GM18870 (cell line): ENCODE data around the gene ARMC9.
"Not testable (repeated sequence)": the region's sequence is repeated elsewhere in the genome, so short reads cannot be mapped to it uniquely, and the experiment has no call there.

Source experiments
- ATAC-seq: cut with Tn5 transposase; IDR thresholded peaks from one replicate; pipeline ENCODE4 v1.9.1; 2021; ENCODE audit warnings: moderate library complexity; ENCODE audit not compliant: unreplicated experiment

The ARMC9 gene

DNA sequence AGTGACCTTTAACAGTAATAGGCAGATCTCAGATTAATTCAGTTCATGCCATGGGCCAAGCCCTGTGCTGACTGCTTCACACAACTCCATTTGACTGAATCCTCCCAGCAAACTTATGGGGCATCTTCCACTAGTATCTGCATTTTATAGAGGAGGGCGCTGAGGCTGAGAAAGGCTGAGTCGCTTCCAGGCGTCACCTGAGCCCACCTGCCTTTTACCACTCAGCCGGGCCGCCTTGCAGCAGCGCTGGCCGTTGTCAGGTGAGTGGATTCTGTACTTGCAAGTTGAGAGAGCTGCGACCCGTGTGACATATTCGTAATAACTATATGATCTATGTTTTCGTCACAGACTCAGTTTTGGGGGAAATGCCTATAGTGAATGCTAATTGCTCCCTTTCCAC is 137.8 kb downstream of the ARMC9 start:
- ATAC-seq = no peak

DNA sequence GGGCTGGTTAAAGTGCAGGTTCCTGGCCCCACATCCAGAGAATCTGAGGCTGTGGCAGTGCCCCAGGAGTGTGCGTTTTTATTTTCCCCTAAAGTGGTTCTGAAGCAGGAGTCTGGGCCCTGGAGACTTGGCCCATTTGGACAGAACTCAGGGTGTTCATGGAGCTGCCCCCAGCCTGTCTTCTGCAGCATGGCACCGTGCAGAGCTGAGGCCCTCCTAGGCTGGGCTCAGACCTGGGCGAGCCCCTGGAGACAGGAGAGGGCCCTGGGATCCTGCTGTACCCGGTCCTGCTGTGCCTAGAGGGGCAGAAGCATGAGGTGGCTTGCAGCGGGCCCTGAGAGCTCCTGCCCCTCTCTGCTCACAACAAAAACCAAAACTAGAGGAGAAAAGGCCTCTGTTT is 138.3 kb downstream of the ARMC9 start:
- ATAC-seq = no peak

DNA sequence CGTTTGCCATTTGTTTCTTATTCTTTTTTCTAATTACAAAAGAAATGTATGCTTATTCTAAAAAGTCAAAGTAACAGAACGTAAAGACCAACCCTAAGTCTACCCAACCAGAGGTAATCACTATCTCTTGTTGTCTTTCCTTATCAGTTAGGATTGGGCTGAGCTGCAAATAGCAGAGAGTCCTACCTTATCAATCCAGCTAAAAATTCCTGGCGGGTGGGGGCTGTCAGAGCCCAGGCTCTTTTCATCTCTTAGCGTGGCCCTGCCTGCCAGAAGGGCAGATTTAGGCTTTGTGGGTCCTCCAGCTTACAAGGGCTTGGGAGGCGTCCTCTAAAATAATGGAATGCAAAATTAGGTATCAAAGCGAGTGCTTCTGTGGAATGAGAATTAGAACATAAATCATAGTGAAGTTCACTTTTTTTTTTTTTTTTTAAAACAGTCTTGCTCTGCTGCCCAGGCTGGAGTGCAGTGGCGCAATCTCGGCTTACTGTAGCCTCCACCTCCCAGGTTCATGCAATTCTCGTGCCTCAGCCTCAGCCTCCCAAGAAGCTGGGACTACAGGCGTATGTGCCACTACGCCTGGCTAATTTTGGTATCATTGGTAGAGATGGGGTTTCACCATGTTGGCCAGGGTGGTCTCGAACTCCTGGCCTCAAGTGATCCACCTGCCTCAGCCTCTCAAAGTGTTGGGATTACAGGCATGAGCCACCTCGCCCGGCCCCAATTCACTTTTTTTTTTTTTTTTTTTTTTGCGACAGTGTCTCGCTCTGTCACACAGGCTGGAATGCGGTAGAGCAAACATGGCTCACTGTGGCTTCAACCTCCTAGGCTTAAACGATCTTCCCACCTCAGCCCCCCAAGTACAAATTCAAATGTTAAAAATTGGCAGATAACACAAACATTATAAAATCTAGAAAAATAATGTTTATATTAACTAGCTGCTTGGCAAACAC is 139.7 kb downstream of the ARMC9 start:
- ATAC-seq = no peak

DNA sequence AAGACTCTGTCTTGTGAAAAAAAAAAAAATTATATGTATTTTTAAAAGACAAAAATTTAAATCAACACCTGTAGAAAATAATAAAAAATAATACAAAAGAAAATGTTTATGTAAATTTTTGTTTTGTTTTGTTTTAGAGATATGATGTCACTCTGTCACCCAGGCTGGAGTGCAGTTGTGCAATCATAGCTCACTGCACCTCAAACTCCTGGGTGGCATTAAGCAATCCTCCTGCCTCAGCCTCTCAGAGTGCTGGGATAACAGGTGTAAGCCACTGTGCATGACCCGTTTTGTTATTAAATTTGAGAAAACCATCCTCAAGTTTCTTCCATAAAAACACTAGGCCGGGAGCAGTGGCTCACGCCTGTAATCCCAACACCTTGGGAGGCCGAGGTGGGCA is 140.9 kb downstream of the ARMC9 start:
- no peak for ATAC-seq

DNA sequence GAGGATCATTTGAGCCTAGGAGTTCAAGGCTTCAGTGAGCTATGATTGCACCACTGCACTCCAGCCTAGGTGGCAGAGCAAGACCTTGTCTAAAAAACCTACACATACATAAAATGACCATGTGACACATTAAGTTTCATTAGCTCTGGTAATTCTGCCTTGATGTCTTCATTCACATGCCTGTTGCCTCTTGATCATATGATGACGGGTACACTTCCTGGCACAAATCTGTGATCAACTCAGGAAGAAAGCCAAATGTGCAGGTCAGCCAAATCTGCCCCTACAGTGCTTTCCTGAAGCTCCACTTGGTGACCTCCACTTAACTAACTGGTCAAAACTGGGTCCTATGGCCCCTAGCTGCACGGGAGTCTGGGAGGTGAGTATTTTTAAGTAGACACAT is 142.7 kb downstream of the ARMC9 start:
- ATAC-seq = no peak

DNA sequence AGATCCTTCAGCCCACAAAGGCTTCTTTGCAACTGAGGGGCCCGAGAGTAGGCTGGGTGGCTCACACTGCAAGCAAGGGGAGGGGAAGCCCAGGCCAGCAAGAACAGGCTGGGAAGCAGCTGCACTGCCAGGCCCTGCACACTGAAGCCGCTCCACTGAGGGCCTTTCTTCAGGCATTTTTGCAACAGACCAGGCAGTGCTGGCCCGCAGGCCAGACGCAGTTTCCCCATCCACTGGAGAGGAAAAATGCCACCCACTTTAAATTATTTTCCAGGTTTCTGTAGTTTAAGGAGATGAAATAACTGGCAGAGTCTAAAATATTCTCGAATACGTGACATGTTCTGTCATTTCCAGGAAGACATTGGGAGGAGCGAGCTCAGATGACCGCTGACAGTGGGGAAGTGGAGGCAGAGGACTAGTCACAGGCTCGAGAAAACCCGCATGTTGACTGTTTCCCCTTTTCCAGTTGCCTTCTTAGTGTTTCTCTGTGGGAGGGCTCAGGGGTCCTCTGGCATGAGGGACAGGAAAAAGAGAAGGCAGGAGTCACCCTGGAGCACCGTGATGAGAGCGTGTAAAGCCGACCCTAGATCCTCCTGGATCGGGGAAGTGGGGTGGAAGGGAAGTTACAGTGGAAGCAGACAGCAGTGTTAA is 143.8 kb downstream of the ARMC9 start:
- ATAC-seq = no peak

DNA sequence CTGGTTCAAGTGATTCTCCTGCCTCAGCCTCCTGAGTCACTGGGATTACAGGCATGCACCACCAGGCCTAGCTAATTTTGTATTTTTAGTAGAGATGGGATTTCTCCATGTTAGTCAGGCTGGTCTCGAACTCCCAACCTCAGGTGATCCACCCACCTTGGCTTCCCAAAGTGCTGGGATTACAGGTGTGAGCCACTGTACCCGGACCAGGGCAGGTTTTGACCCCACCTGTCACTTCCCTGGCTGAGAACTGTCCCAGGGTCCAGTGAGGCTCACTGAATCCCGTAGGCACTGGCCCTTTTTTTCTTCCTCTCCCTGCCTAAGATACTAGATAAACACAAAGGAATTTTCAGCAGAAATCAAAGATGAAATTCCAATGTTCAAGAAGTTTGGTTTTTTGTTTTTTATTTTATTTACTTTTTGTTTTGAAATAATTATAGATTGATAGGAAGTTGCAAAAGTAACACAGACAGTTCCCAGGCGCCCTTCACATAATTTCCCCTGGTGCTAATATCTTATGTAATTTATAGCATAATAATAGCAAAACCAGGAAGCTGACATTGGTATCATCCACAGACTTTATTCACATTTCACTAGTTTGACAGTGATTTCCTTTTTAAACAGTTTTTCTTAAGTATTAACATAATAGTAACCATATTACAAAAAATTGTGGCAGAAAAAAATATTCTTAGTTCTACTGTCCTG is 144.7 kb downstream of the ARMC9 start:
- ATAC-seq = no peak

DNA sequence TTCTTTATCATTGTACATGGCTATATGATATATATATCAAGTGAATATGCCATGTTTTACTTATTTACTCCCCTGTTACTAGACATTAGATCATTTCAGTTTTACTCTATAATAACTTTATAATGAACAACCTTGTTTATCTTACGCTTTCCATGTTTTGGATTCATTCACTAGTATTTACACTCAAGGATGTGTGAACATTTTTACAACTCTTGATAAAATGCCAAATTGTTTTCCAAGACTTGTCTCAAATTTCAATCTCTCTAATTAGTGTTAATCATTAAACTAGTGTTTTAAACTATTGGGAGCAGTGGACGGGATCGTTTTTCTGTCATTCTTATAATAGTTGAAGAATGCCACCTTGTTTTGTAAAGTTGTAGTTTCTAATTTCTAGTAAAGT is 145.6 kb downstream of the ARMC9 start:
- no peak for ATAC-seq

DNA sequence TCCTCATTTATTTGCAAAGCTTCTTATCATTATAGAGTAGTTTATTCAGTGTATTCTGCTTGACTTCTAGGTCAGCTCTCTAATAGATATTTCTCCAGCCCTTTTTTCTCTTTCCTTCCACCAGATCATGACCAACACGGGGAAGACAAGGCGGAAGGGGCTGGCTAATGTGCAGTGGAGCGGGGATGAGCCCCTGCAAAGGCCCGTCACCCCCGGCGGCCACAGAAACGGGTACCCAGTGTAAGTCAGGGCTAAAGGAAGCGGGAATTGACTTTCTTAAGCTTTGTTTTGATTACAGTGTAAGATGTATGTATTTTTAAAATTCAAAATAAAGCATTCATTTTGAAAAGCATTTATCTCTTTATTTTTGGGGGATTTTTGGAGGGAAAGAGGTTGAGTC is 146.4 kb downstream of the ARMC9 start:
- ATAC-seq = no peak

DNA sequence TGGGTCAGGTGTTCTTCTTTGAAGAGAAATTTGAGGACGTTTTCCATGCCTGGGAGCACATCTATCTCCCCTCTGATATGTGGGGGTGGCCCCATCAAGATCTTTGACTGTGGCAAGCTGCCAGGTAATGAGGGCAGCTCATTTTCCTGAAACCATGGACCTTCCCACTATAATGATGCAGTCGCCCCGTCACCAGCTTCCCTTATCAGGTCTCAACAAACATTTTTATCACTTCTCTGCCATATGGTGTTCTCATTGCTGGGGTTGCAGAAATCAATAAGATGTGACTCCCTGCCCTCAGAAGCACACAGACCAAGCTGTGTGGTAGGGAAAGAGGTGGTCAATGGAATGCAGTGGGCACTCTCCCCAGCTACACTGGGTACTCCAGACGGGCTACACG is 148.7 kb downstream of the ARMC9 start:
- no peak for ATAC-seq

DNA sequence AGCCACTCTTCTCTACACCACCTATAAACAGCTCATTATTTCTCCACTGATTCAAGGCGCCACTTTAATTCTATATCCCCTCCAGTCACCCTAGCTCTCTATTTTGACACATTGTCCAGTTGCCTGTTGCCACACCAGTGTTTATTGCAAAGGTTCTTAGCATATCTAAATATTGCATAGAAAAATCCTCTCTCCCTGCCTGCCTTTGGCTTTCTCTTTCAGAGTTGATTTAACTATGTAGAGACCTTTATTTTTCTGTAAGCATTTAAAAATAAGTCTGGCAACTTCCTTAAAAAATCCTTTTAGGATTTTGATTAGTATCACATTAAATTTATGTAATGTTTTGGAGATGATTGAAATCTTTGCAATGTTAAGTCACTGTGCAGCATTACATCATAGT is 149.2 kb downstream of the ARMC9 start:
- no peak for ATAC-seq

DNA sequence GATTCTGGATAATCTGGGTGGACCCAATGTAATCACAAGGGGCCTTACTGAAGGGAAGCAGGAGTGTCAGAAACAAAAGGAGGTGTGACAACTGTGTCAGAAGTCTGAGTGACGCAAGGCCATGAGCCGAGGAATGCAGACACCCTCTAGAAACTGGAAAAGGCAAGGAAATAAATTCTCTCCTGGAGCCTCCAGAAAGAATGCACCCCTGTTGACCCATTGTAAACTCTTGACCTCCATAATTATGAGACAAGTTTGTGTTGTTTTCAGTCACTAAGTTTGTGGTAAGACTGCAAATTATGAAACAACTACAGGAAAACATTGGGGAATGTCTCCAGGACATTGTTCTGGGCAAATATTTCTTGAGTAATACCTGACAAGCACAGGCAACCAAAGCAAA is 149.7 kb downstream of the ARMC9 start:
- no peak for ATAC-seq

DNA sequence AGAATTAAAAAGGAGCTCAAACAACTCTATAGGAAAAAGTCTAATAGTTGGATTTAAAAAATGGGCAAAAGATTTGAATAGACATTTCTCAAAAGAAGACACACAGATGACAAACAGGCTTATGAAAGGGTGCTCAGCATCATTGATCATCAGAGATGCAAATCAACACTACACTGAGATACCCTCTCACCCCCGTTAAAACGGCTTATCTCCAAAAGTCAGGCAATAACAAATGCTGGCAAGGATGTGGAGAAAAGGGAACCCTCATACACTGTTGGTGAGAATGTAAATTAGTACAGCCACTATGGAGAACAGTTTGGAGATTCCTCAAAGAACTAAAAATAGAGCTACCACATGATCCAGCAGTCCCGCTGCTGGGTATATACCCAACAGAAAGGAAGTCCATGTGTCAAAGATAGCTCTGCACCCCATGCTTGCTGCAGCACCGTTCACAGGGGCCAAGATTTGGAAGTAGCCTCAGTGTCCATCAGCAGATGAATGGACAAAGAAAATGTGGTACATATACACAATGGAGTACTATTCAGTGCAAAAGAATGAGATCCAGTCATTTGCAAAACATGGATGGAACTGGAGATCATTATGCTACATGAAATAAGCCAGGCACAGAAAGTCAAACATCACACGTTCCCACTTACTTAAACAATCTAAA is 150.4 kb downstream of the ARMC9 start:
- ATAC-seq = no peak

DNA sequence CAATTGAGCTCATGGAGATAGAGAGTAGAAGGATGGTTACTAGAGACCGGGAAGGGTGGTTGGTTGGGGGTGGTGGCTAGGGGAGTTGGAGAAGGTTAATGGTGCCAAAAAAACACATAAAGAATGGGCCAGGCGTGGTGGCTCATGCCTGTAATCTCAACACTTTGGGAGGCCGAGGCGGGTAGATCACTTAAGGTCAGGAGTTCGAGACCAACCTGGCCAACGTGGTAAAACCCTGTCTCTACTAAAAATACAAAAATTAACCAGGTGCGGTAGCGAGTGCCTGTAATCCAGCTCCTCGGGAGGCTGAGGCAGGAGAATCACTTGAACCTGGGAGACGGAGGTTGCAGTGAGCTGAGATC is 150.9 kb downstream of the ARMC9 start:
- ATAC-seq = not testable (repeated sequence)

DNA sequence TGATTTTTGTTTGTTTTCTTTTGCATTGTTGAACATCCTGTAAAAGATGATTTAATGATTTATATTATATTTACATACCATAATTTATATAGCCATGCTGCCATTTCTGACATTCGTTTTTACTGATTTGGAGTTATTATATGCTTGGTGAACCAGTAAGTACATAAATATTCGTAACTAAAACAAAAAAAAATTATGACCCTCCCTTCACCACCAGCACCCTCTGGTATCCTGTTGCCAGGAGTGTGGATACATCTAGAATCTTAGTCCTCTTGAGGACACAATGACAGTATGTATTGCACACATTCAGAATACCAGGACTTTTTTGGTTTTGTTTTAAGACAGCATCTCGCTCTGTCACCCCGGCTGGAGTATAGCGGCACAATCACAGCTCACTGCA is 153.2 kb downstream of the ARMC9 start:
- ATAC-seq = no peak

DNA sequence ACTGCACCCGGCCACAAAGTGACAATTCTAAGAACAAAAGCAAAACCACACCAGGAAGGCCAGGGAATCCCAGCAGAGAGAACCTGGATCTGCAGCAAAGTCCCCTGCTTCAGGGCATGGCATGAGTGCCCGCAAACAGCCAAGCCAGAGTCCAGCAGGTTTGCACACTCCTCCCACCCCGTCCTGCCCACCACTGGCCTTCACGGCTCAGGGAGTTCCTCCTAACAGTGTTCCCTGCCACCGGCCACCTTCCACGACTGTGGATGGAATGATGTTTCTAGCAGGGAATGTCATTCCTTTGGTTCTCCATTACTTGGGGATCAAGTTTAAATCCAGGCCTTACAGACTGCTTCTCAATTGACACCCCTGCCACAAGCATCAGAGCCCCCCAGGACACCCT is 155.0 kb downstream of the ARMC9 start:
- ATAC-seq = no peak

DNA sequence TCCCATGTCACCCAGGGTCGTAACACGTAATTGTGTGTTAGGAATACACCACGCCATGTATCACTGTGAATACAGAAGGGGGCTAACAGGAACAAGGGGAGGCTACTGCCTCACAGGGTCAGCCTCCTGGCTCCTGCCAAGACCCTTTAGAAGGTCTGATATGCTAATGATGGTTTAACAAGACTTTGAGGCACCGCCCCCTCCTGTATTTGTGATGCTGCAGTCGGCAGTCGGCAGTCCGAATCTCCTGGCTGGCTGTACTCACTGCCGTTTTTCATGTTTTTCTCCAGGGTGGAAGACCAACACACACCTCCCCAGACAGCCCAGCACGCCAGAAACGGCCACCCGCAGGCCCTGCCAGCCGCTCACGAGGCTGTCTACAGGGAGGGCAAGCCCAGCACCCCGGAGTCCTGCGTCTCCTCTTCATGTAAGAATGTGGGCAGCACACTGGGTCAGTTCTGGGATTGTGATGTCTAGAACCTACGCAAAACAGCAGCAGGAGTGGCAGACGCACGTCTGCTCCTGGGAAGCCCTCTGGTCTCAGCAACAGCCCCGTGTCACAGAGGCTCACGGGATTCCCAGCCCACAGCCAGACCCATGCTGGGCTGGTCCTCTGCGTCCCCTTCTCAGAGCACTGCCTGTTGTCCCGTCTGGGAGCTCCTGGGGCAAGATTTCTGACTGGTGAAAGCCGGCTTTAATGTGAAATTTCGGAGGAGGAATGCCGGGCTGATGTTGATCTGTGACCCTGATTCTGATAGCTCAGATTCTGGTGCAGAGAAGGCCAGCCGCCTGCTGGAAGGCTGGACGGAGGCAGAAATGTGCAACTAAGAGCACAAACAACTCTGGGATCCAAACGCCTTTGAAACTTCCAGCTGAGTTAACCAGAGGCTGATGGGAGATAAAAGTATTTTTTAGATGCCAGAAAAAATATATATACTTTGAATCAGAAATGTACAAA is 157.4 kb downstream of the ARMC9 start:
- no peak for ATAC-seq

DNA sequence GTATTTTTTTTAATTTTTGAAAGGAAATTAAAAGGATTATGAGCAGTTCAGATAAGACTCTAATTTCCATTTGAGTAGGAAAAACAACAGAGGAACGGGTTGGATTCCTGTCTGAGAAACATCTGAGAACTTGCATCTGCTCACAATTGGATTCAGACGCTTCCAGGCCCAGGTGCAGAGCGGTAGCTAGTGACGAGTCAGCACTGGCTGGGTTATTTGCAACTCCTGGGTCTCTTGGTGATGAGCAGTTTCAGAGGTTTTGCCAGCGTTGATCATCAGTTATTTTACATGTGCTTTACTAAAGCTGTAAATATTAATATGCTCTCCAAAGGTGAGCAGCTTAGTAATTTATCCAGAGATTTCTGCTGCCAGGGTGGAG is 158.0 kb downstream of the ARMC9 start:
- no peak for ATAC-seq

DNA sequence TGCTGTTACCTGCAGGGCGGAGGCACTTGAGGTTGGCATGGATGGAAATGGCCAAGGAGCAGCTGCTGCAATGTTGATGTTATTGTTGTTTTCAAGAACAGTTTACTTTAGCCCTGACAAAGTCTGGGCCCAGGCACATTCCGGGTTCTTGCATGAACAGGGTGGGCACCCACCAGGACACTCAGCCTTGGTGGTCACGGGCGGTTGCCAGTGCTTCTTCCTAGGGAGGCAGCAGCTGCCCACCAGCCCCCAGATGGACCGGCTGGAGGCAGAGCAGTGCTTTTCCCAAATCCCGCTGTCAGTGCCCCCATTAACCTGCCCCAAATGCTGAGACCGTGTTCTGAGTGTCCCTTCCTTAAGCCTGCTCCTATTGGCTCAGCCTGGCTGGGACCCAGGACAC is 158.6 kb downstream of the ARMC9 start:
- ATAC-seq = no peak

DNA sequence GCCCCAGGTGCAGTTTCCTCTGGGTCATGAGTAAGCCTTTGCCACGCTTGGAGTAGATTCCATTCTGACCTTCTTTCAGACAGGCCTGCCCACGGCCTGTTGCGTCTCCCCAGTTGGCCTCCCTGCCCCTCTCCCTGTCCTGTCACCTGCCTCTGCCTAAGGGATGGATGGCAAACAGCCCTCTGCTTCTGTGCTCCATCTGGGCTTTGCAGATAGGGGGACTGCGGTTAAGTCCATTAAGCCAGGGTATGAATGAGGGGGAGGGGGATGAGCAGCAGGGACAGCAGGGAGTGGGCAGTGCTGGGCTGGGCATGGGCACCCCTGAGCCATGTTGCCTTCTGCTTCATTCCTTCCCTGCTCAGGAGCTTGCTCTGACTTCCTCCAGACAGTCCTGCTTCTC is 159.5 kb downstream of the ARMC9 start:
- no peak for ATAC-seq
